IPS-20b (cell line): Measurements from ENCODE around the gene NAE1.
A peak's percentile ranks its signal among the peaks of the same experiment; 100 is the strongest.

ENCODE experiments used
- H3K27ac ChIP-seq: one replicate; pipeline ENCODE4 v1.5.1; 2013; ENCODE audit warnings: low read length
- H3K27me3 ChIP-seq: 2 replicates; pipeline ENCODE4 v1.6.1; 2013; ENCODE audit warnings: mild to moderate bottlenecking, low read length, inconsistent platforms; ENCODE audit not compliant: insufficient read depth
- H3K36me3 ChIP-seq: 2 replicates; pipeline ENCODE4 v1.6.1; 2013; ENCODE audit warnings: low read depth, mild to moderate bottlenecking, inconsistent platforms, low read length, moderate library complexity; ENCODE audit not compliant: insufficient read depth
- H3K4me1 ChIP-seq: 2 replicates; pipeline ENCODE4 v1.6.1; 2013; ENCODE audit warnings: mild to moderate bottlenecking, control low read depth, inconsistent platforms, low read length, moderate library complexity; ENCODE audit not compliant: insufficient read depth
- H3K4me3 ChIP-seq: 2 replicates; pipeline ENCODE4 v1.5.1; 2013; ENCODE audit warnings: mild to moderate bottlenecking, low read length, inconsistent platforms
- H3K9ac ChIP-seq: 2 replicates; pipeline ENCODE4 v1.6.1; 2013; ENCODE audit warnings: low read depth, mild to moderate bottlenecking, inconsistent platforms, low read length, moderate library complexity
- H3K9me3 ChIP-seq: 2 replicates; pipeline ENCODE4 v1.6.1; 2013; ENCODE audit warnings: mild to moderate bottlenecking, low read depth, low read length, inconsistent platforms; ENCODE audit not compliant: insufficient read depth

NAE1 gene

DNA sequence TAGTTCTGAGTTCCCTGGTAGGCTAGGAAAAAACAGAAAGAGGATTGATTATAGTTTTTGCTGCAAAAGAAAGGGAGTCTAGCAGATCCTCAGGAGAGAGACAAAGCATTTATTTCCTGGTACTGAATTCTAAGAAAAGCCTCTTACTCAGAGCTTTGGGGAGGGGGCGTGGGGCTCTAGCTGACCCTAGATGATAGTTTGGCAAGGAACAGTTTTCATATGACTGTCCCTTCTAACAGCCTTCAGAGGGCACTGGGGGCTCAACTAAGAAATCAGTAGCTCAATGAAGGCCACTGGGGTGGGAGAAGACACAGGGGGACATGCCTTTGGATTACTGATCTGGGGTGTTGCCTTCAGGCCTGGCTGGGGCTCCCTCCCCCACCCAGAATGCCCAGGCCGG lies 17.4 kb upstream of the NAE1 start:
- peaks cover 62% of the 10 kb centered on the region for H3K27me3 ChIP-seq

DNA sequence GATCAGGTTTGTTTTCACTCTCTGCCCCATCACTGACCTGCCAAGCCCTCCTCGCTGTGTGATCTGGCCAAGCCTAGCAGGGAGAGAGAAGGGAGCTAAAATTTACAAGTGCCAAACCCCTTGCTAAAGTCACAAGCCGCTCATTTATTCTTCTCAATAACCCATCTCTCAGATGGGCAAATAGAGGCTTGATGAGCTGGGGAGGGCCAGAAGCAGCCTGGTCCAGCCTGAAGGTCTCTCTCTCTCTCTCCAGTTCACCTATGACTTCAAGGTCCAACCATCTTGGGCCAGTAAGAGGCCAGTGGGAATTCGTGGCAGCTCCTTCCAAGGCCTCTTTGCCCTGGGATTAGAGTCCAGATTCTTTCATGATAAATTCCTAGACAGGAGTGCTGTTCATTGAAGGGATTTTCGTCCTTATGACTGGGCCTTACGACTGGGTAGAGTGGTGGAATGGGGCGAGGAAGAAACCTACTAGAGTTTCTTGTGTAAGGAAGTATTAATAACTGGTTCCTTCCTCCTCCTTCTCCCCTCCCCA lies 16.8 kb upstream of the NAE1 start:
- H3K9ac ChIP-seq, result no peak overlapping the region
- H3K27me3 ChIP-seq, result peaks cover 68% of the 10 kb centered on the region
- H3K4me1 ChIP-seq, result no peaks in the 10 kb centered on the region; the same call in 1 of the 2 replicates

More for the DNA sequence above, 17.4 kb upstream of the NAE1 start:
- no peaks in the 10 kb centered on the region for H3K36me3 ChIP-seq
- H3K4me1 ChIP-seq, result no peaks in the 10 kb centered on the region; the same call in 1 of the 2 replicates
- H3K27ac ChIP-seq, result no peak overlapping the region
- no peaks in the 10 kb centered on the region for H3K9me3 ChIP-seq
- H3K9ac ChIP-seq, result no peak overlapping the region
- H3K4me3 ChIP-seq, result no peak overlapping the region

DNA sequence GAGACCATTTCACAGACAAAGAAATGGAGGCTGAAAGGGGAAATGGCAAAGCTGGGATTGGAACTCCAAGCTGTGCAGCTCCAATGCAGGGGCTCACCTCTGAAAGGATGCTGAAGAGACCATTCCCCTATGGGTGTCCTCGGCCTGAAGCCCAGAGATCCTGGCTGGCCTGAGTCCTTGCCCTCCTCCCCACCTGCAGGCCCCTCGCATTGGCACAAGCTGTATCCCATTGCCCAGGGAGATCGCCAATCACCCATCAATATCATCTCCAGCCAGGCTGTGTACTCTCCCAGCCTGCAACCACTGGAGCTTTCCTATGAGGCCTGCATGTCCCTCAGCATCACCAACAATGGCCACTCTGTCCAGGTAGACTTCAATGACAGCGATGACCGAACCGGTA lies 16.1 kb upstream of the NAE1 start:
- Histone ChIP-seq H3K36me3 (no peaks in the 10 kb centered on the region), H3K4me1 (no peaks in the 10 kb centered on the region; the same call in 1 of the 2 replicates), H3K9me3 (no peaks in the 10 kb centered on the region), H3K27ac (no peak overlapping the region), H3K4me3 (no peak overlapping the region), H3K9ac (no peak overlapping the region), H3K27me3 (peaks cover 76% of the 10 kb centered on the region)

More for the DNA sequence above, 16.8 kb upstream of the NAE1 start:
- Histone ChIP-seq H3K36me3 (no peaks in the 10 kb centered on the region), H3K9me3 (no peaks in the 10 kb centered on the region), H3K27ac (no peak overlapping the region), H3K4me3 (no peak overlapping the region)

DNA sequence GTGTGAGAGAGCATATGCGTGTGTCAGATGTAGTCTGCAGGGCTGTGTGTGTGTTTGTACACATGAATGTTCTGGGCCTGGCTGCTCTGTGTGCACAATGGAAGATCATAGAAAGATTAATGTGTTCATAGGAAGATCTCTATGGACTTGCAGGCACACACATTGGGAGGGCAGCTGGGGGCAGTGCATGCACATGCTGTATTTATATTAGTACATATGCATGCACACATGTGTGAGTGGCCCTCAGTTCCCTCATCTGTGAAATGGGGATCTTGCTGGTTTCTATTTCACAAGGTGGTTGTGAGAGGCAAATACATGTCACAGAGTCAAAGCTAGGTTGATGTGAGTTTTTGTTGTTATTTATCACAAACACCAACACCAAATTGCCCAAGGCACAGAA lies 15.5 kb upstream of the NAE1 start:
- H3K27me3 ChIP-seq, result peaks cover 81% of the 10 kb centered on the region

DNA sequence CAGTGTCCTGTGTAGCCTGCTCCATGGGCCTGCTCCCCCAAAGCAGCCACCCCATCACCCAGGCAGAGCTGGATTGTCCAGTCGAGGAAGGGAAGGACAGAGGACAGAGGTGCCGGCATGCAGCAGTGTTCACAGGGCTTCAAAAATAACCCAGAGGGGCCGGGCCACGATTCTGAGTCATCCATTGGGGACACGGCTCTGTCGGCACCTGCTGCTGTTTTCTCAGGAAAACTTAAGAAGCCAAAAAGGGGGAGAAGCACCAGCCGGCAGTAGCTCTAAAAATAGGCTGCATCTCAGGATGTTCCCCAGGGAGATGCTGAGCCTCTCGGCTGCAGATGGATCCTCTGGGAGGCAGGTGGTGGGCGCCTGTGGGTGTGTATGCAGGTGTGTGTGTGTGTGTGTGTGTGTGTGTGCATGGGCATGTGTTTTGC lies 15.0 kb upstream of the NAE1 start:
- H3K36me3 ChIP-seq, result no peaks in the 10 kb centered on the region
- H3K4me1 ChIP-seq, result no peaks in the 10 kb centered on the region; the same call in 1 of the 2 replicates
- H3K27me3 ChIP-seq, result peaks cover 85% of the 10 kb centered on the region
- no peaks in the 10 kb centered on the region for H3K9me3 ChIP-seq
- no peak overlapping the region for H3K4me3 ChIP-seq
- no peak overlapping the region for H3K9ac ChIP-seq
- no peak overlapping the region for H3K27ac ChIP-seq

More for the DNA sequence above, 15.5 kb upstream of the NAE1 start:
- H3K9ac ChIP-seq, result no peak overlapping the region
- no peaks in the 10 kb centered on the region for H3K9me3 ChIP-seq
- H3K4me1 ChIP-seq, result no peaks in the 10 kb centered on the region; the same call in 1 of the 2 replicates
- no peak overlapping the region for H3K4me3 ChIP-seq
- no peaks in the 10 kb centered on the region for H3K36me3 ChIP-seq
- H3K27ac ChIP-seq, result no peak overlapping the region

DNA sequence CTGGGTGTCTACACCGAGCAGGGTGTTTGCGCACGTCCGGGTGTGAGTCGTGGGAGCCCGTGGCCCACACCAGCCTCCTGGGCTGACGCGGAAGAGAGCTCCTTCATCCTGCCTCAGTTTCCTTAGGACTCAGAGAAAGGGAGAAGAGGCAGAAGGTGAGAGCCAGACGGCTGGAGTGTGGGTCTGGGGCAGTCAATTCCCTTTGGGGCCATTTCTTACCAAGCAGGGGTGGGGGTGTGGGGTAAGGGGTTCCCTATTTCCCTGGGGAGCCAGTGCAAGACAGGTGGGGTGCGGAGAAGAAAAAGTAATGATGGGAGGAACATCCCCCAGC lies 14.3 kb upstream of the NAE1 start:
- no peaks in the 10 kb centered on the region; the same call in 1 of the 2 replicates for H3K4me1 ChIP-seq
- no peaks in the 10 kb centered on the region for H3K36me3 ChIP-seq
- H3K4me3 ChIP-seq, result peak overlapping the region; percentile 74
- no peak overlapping the region for H3K9ac ChIP-seq
- no peaks in the 10 kb centered on the region for H3K9me3 ChIP-seq
- H3K27me3 ChIP-seq, result peaks cover 85% of the 10 kb centered on the region
- H3K27ac ChIP-seq, result no peak overlapping the region

DNA sequence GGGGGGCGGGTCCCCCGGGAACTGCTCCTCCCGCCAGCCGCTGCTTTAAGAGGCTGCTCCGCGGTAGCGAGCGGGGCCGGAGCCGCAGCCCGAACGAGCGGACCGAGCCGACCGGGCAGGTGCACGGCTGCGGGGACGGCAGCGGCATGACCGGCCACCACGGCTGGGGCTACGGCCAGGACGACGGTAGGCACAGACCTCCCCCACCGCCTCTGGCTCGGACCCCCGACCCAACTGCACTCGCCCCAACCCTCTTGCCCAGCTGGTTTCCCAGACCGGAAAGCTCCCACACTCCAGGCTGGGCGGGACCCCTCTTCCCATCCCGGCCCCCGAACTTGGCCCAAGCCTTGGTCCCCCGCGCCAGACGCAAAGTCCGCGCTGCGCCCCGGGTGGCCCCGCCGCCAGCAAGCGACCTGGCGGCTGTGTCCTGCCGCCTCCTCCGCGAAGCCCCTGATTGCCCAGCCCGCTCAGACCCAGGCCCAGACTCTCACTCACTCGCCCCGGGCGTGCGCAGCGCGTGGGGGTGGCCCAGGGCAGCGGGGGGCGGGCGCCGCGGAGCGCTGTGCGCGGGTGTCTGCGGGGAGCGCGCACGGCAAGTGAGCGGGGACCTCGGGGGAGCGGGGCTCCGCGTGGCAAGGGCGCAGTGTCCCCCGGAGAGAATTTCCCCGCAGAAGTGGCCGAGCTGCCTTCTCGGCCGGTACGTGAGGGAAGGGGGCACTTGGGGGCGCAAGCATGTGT lies 13.7 kb upstream of the NAE1 start, which contains the start of gene CA7:
CA7 (plus strand) TSS at position 73 of the 738 bp plus-strand sequence; CDS start at position 147, 74 bp downstream.
- H3K27ac ChIP-seq, result no peak within 1 kb of the TSS
- H3K9ac ChIP-seq, result no peak within 1 kb of the TSS
- H3K27me3 ChIP-seq, result peaks cover 89% of the 10 kb centered on the region
- no peaks in the 10 kb centered on the region for H3K9me3 ChIP-seq
- no peaks in the 10 kb centered on the region for H3K36me3 ChIP-seq
- no peaks in the 10 kb centered on the region; the same call in 1 of the 2 replicates for H3K4me1 ChIP-seq
- peak within 1 kb of the TSS; percentile 74 for H3K4me3 ChIP-seq

DNA sequence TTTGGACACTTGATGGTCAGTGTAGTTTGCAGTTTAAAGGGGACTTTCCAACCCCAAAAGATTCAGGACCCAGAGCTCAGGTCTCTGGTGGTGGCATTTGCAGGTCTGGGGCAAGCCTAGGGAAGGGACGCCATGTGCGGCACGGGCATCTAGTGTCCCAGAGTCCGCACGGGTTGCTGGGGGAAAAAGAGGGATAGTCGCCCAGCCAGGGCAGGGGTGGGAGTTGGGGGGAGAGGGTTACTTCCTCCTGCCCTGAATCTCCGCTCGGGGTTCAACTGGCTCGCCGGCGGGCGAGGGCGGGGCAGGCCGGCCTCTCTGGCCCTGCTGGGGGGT lies 13.2 kb upstream of the NAE1 start:
- peaks cover 87% of the 10 kb centered on the region for H3K27me3 ChIP-seq
- H3K4me1 ChIP-seq, result no peaks in the 10 kb centered on the region; the same call in 1 of the 2 replicates
- H3K36me3 ChIP-seq, result no peaks in the 10 kb centered on the region
- H3K27ac ChIP-seq, result no peak overlapping the region
- no peak overlapping the region for H3K9ac ChIP-seq
- no peaks in the 10 kb centered on the region for H3K9me3 ChIP-seq
- peak overlapping the region; percentile 74 for H3K4me3 ChIP-seq

DNA sequence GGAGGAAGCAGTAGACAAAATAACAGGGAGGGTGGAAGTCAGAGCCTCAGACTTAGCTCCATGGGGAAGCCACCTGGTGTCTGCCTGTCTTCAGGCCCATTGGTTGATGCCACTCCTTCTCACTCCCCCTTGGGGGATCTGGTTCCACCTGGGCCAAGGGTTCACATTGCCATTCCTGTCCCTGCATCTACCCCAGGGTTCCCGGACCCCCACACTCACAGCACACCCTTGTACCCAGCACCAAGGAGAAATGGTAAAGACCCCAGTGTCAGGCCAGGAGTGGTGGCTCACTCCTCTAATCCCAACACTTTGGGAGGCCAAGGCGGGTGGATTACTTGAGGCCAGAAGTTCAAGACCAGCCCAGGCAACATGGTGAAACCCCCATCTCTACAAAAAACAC lies 12.4 kb upstream of the NAE1 start:
- H3K4me3 ChIP-seq, result no peak overlapping the region
- H3K36me3 ChIP-seq, result no peaks in the 10 kb centered on the region
- no peak overlapping the region for H3K9ac ChIP-seq
- H3K4me1 ChIP-seq, result no peaks in the 10 kb centered on the region; the same call in 1 of the 2 replicates
- no peak overlapping the region for H3K27ac ChIP-seq
- peaks cover 81% of the 10 kb centered on the region for H3K27me3 ChIP-seq
- H3K9me3 ChIP-seq, result no peaks in the 10 kb centered on the region

DNA sequence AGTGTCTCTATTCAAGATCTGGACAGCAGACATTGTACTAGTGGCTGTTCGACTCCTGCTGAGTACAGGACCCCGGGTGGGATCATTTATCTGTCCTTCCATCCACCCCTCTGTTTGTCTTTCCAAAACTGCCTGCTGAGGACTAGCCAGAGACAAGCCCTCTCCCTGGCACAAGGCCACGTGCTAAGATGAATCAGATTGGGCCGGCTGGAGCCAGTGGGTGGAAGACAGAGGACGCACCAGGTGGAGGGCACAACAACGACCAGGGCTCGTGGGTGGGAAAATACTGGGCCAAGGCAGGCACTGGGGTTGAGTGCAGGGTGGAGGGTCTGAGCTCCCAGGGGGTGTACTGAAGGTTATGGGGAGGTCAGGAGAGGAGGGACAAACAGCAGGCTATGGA lies 12.0 kb upstream of the NAE1 start:
- no peaks in the 10 kb centered on the region for H3K9me3 ChIP-seq
- no peak overlapping the region for H3K4me3 ChIP-seq
- peaks cover 77% of the 10 kb centered on the region for H3K27me3 ChIP-seq
- H3K36me3 ChIP-seq, result no peaks in the 10 kb centered on the region
- H3K9ac ChIP-seq, result no peak overlapping the region
- no peak overlapping the region for H3K27ac ChIP-seq
- H3K4me1 ChIP-seq, result no peaks in the 10 kb centered on the region; the same call in 1 of the 2 replicates

DNA sequence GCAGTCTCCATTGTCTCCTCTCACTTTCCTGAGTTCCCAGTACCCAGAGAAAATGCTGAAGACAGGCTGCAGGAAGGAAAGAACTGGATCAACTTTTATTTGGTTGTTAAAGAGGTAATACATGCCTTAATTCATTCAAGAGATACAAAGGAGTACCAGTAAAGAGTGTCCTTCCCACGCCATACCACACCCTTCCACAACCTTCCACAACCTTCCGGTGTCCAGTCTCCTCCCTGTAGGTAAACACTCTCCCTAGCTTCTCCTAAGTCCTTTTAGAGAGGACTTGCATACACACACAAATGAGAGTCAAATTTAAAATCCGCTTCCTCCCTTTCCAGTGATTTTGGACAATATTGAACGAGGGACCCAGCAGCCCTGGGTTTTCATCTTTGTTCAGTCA lies 10.6 kb upstream of the NAE1 start:
- Histone ChIP-seq H3K27me3 (peaks cover 63% of the 10 kb centered on the region), H3K9me3 (no peaks in the 10 kb centered on the region), H3K9ac (no peak overlapping the region), H3K36me3 (no peaks in the 10 kb centered on the region), H3K27ac (no peak overlapping the region), H3K4me1 (no peaks in the 10 kb centered on the region; the same call in 1 of the 2 replicates), H3K4me3 (no peak overlapping the region)

DNA sequence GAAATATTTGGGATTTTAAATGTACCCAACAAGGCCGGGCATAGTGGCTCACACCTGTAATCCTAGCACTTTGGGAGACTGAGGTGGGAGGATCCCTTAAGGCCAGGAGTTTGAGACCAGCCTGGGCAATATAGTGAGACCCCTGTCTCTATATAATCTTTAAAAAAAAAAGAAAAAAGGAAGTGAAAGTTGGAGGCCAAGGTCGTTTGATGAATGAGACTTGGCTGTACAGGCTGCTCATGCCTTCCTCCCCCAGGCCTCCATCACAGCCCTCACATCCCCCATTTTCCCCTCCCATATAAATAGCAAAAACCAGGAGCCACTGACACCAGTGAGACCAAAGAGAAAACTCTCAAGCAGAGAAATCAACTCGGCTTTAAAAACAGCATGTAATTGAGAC lies 10.1 kb upstream of the NAE1 start:
- H3K27ac ChIP-seq, result no peak overlapping the region
- no peak overlapping the region for H3K4me3 ChIP-seq
- no peaks in the 10 kb centered on the region for H3K36me3 ChIP-seq
- peaks cover 58% of the 10 kb centered on the region for H3K27me3 ChIP-seq
- no peak overlapping the region for H3K9ac ChIP-seq
- no peaks in the 10 kb centered on the region; the same call in 1 of the 2 replicates for H3K4me1 ChIP-seq
- H3K9me3 ChIP-seq, result no peaks in the 10 kb centered on the region
